ENCODE data around the gene TRPM3. TPM values are rescaled to one million over a fixed set of nuclear protein-coding genes. Genes with fewer than 3 reads are reported as not detected.

The TRPM3 gene
- total and polyA plus RNA-seq, 2 of the 13 experiments (the other 11 are each of a cell fraction or from before 2014, with no cell fraction given), result not detected

GRCh38 chr9:71096421-71097108 lies 24.9 kb downstream of the TRPM3 start (continued):
- TF ChIP-seq TCF7 (IDR thresholded peaks at IDR 0.05; ENCODE audit: low read depth) (peak; percentile 73), LRRFIP1 (CRISPR knock-in tag; conservative IDR thresholded peaks at IDR 0.05) (no peak), PLSCR1 (CRISPR knock-in tag; IDR thresholded peaks at IDR 0.05; ENCODE audit: borderline replicate concordance) (no peak), POLR2A (IDR thresholded peaks at IDR 0.05; ENCODE audit: insufficient read depth in 1 of 2, low read depth in 2 of 2, low read length in 2 of 2) (no peak), ZNF446 (CRISPR knock-in tag; IDR thresholded peaks at IDR 0.05) (no peak), ZNF451 (CRISPR knock-in tag; IDR thresholded peaks at IDR 0.05) (no peak), TGIF2 (CRISPR knock-in tag; IDR thresholded peaks at IDR 0.05) (no peak), POGZ (CRISPR knock-in tag; IDR thresholded peaks at IDR 0.05) (peak; percentile 96), ARID2 (CRISPR knock-in tag; IDR thresholded peaks at IDR 0.05; ENCODE audit: borderline replicate concordance) (peak; percentile 76; the same call in 1 of the 2 replicates), ZMYM4 (CRISPR knock-in tag; IDR thresholded peaks at IDR 0.05) (peak; percentile 97), ARID3A (IDR thresholded peaks at IDR 0.05; ENCODE audit: low read depth, low read length) (peak; percentile 100), CHD2 (IDR thresholded peaks at IDR 0.05; ENCODE audit: low read depth, low read length) (no peak), ZNF205 (CRISPR knock-in tag; IDR thresholded peaks at IDR 0.05) (0 out of 2 replicates have a peak, but pooled peaks have one; percentile 40), MTF1 (CRISPR knock-in tag; IDR thresholded peaks at IDR 0.05) (no peak), CC2D1A (CRISPR knock-in tag; IDR thresholded peaks at IDR 0.05) (no peak), HNF4A (CRISPR knock-in tag; IDR thresholded peaks at IDR 0.05) (peak; percentile 90), ATF7-NPFF (CRISPR knock-in tag; IDR thresholded peaks at IDR 0.05; ENCODE audit: low read depth) (no peak), ZFP82 (CRISPR knock-in tag; IDR thresholded peaks at IDR 0.05; ENCODE audit: borderline replicate concordance) (no peak), ZFP62 (CRISPR knock-in tag; IDR thresholded peaks at IDR 0.05) (no peak), RFX5 (IDR thresholded peaks at IDR 0.05; ENCODE audit: low read depth, low read length) (no peak), CHD4 (IDR thresholded peaks at IDR 0.05; ENCODE audit: borderline replicate concordance, low read length) (peak; percentile 68; the same call in 1 of the 2 replicates), EEA1 (CRISPR knock-in tag; IDR thresholded peaks at IDR 0.05; ENCODE audit: borderline replicate concordance) (no peak)

Measured in HepG2 (cell line).